ENCODE results near the gene LCE2A. TPM values are rescaled to one million over a fixed set of nuclear protein-coding genes. Genes with fewer than 3 reads are reported as not detected.

Gene LCE2A, protein sequence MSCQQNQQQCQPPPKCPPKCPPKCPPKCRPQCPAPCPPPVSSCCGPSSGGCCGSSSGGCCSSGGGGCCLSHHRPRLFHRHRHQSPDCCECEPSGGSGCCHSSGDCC
- 0.57 TPM in 1 of 2 replicates, not detected in the other for total RNA-seq

DNA sequence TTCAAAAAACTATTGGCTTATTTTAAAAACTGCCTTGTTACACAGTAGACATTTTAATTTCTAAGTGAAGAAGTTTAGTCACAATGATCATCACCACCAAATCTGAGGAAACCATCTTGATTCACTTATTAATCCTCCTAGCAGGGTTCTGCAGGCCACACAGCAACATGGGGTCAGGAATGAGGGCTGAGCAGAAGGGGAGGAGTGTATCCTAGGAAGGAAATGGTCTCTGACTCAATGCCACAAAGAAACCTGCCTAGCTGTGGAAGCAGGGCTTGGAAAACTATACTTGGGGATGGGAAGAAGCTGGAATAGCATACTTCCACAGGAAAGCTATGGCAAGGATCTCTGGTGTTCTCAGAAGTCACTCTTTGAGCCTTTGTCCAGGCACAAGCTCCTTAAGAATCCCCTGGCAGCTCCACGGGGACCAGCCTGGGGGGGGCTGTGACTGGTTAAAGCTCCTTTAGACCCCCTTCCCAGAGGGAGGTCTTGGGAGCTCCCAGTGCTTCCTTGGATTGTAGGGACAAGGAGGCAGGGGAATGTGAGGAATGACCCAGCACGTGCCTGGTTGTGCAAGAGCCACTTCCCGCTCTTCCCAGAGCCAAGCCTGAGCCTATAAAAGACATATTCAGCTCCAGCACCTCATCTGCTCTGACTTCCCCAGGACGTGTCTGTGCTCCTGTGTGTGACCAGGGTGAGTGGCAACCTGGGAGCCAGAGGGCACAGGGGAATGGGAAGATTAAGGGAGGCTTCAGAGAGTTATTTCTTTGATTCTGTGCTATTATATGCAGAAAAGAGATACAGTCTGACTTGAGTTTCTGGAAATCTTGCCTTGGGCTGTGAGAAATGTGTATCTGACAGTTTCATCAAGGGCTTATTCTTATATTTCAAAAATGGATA, at the start of gene LCE2A:
Gene LCE2A (plus strand): TSS at position 645 of the 900 bp plus-strand sequence. CDS start 557 bp downstream, outside the sequence.

GRCh38 chr1:152663098-152663497, 35.0 kb upstream of the LCE2A start, which contains the start of gene LCE2D:
LCE2D (plus strand) TSS chr1:152663380; CDS start chr1:152664106, 726 bp downstream.

DNA sequence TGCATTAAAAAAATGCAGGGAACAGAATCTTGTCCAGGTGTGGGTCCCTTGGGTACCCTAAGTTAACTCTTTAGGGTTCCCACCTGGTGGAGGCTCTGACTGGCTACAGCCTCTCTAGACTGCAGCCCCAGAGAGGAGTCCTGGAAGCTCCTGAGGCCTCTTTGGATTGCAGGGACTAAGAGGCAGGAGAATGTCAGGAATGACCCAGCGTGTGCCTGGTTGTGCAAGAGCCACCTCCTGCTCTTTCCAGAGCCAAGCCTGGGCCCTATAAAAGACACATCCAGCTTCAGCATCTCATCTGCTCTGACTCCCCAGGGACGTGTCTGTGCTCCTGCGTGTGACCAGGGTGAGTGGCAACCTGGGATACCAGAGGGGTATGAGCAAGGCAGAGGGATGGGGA, 23.2 kb upstream of the LCE2A start, which contains the start of gene LCE2C:
Gene LCE2C (plus strand): TSS at position 297 of the 400 bp plus-strand sequence. CDS start 737 bp downstream, outside the sequence.

GRCh38 chr1:152685823-152686222, 12.3 kb upstream of the LCE2A start, which contains the start of gene LCE2B:
LCE2B (plus strand) TSS chr1:152686123; CDS start chr1:152686844, 721 bp downstream.

GRCh38 chr1:152707860-152708259, 9.7 kb downstream of the LCE2A start, which contains the start of gene LCE4A:
LCE4A (plus strand) TSS chr1:152708160; CDS start chr1:152709076, 916 bp downstream.

Other genes with a start within 250 kb of the LCE2A start
- gene LCE5A, start 187.5 kb upstream of the LCE2A start, total RNA-seq = not detected in 2 replicates
- not detected in 2 replicates for gene CRCT1, start 183.9 kb upstream of the LCE2A start, total RNA-seq
- not detected in 2 replicates for gene LCE3E, start 131.6 kb upstream of the LCE2A start, total RNA-seq
- not detected in 2 replicates for gene LCE3D, start 117.8 kb upstream of the LCE2A start, total RNA-seq
- gene LCE3C, start 98.1 kb upstream of the LCE2A start, total RNA-seq = not detected in 2 replicates
- gene LCE3B, start 84.5 kb upstream of the LCE2A start, total RNA-seq = not detected in 2 replicates
- gene LCE3A, start 75.2 kb upstream of the LCE2A start, total RNA-seq = not detected in 2 replicates
- gene LCE2D, start 35.0 kb upstream of the LCE2A start, total RNA-seq = not detected in 2 replicates
- not detected in 2 replicates for gene LCE2C, start 23.1 kb upstream of the LCE2A start, total RNA-seq
- not detected in 2 replicates for gene LCE2B, start 12.2 kb upstream of the LCE2A start, total RNA-seq
- not detected in 2 replicates for gene LCE4A, start 9.8 kb downstream of the LCE2A start, total RNA-seq
- gene KPRP, start 59.7 kb downstream of the LCE2A start, total RNA-seq = not detected in 2 replicates
- gene LCE1F, start 76.8 kb downstream of the LCE2A start, total RNA-seq = not detected in 2 replicates
- gene LCE1E, start 87.9 kb downstream of the LCE2A start, total RNA-seq = not detected in 2 replicates
- gene LCE1D, start 98.4 kb downstream of the LCE2A start, total RNA-seq = not detected in 2 replicates
- gene LCE1C, start 108.3 kb downstream of the LCE2A start, total RNA-seq = not detected in 2 replicates
- gene LCE1B, start 113.6 kb downstream of the LCE2A start, total RNA-seq = not detected in 2 replicates
- gene LCE1A, start 129.1 kb downstream of the LCE2A start, total RNA-seq = not detected in 2 replicates
- not detected in 2 replicates for gene LCE6A, start 144.5 kb downstream of the LCE2A start, total RNA-seq
- not detected in 2 replicates for gene LCE7A, start 161.7 kb downstream of the LCE2A start, total RNA-seq
- gene SMCP, start 180.0 kb downstream of the LCE2A start, total RNA-seq = not detected in 2 replicates
- 0.14 TPM in 1 of 2 replicates, not detected in the other for gene IVL, start 210.2 kb downstream of the LCE2A start, total RNA-seq
- not detected in 2 replicates for gene SPRR5, start 248.9 kb downstream of the LCE2A start, total RNA-seq

Measured in placental pericyte (primary cell).